CD14-positive monocyte (primary cell): ENCODE data around the gene CCDC197. TPM values are rescaled to one million over a fixed set of nuclear protein-coding genes. Genes with fewer than 3 reads are reported as not detected.

ENCODE experiments used
- DNase-seq, 3 donors: peaks; one replicate each; pipeline ENCODE4 v3.0.0-alpha.2; 2011 to 2022
- H2AFZ ChIP-seq: 2 replicates; pipeline ENCODE4 v1.6.0; 2012; ENCODE audit warnings: mild to moderate bottlenecking, low read depth, low read length, inconsistent platforms; ENCODE audit not compliant: insufficient read depth, poor library complexity, severe bottlenecking
- H3K27ac ChIP-seq, 2 donors: 1 replicate in 1 of 2; 2 replicates in 1 of 2; pipeline ENCODE4 v1.5.1; 2012 to 2013; ENCODE audit warnings: low read length in 2 of 2, control low read depth in 1 of 2, inconsistent platforms in 1 of 2, low read depth in 1 of 2, mild to moderate bottlenecking in 1 of 2
- H3K27me3 ChIP-seq, 2 donors: one replicate each; pipeline versions ENCODE4 v1.6.0 to v1.6.1; 2011 to 2013; ENCODE audit warnings: low read length in 2 of 2; ENCODE audit not compliant: control insufficient read depth in 2 of 2, insufficient read depth in 2 of 2
- H3K36me3 ChIP-seq, 2 donors: replicated peaks in 1 of 2; 1 replicate in 1 of 2; 2 replicates in 1 of 2; pipeline versions ENCODE4 v1.5.1 to v1.6.1; 2012 to 2013; ENCODE audit warnings: low read length in 2 of 2, control low read depth in 1 of 2, inconsistent platforms in 1 of 2, mild to moderate bottlenecking in 1 of 2; ENCODE audit not compliant: insufficient read depth in 2 of 2, control insufficient read depth in 1 of 2
- H3K4me1 ChIP-seq, 2 donors: 1 replicate in 1 of 2; 2 replicates in 1 of 2; pipeline versions ENCODE4 v1.5.1 to v1.6.1; 2012 to 2013; ENCODE audit warnings: low read length in 2 of 2, control low read depth in 1 of 2, inconsistent platforms in 1 of 2, mild to moderate bottlenecking in 1 of 2, moderate library complexity in 1 of 2; ENCODE audit not compliant: insufficient read depth in 2 of 2, control insufficient read depth in 1 of 2
- H3K4me2 ChIP-seq: replicated peaks from 2 replicates; pipeline ENCODE3; 2012; ENCODE audit warnings: low read length, moderate library complexity, mild to moderate bottlenecking; ENCODE audit not compliant: poor library complexity, severe bottlenecking; ENCODE audit errors: extremely low read depth
- H3K4me3 ChIP-seq, 3 experiments: fragments of 200-600 bp in 1 of 3; sonication (generic) in 1 of 3; replicated peaks in 1 of 3; 1 replicate in 2 of 3; 2 replicates in 1 of 3; pipeline ENCODE4 v1.5.1; 2011 to 2013; ENCODE audit warnings: low read length in 3 of 3, mild to moderate bottlenecking in 3 of 3, control low read depth in 2 of 3, low read depth in 2 of 3, inconsistent platforms in 1 of 3, moderate library complexity in 1 of 3
- H3K79me2 ChIP-seq: 2 replicates; pipeline ENCODE4 v1.6.0; 2012; ENCODE audit warnings: mild to moderate bottlenecking, control low read depth, inconsistent platforms, low read length, moderate library complexity; ENCODE audit not compliant: insufficient read depth
- H3K9ac ChIP-seq: 2 replicates; pipeline ENCODE4 v1.6.0; 2017; ENCODE audit warnings: low read length, mild to moderate bottlenecking; ENCODE audit not compliant: insufficient read depth, poor library complexity, severe bottlenecking
- H3K9me3 ChIP-seq, 2 donors: replicated peaks in 1 of 2; 1 replicate in 1 of 2; 2 replicates in 1 of 2; pipeline versions ENCODE4 v1.5.1 to v1.6.1; 2012 to 2013; ENCODE audit warnings: low read length in 2 of 2, control low read depth in 1 of 2; ENCODE audit not compliant: control insufficient read depth in 1 of 2, insufficient read depth in 1 of 2
- H4K20me1 ChIP-seq: 2 replicates; pipeline ENCODE4 v1.6.0; 2012; ENCODE audit warnings: mild to moderate bottlenecking, low read length, control low read depth, moderate library complexity; ENCODE audit not compliant: insufficient read depth
- H3K27ac Mint-ChIP-seq, 7 donors: one replicate each; pipeline ENCODE4 v1.8.0; 2020; ENCODE audit warnings: mild to moderate bottlenecking in 7 of 7, mixed read lengths in 7 of 7, moderate library complexity in 6 of 7, inconsistent platforms in 2 of 7
- H3K27me3 Mint-ChIP-seq, 3 donors: one replicate each; pipeline ENCODE4 v1.8.0; 2021 to 2022; ENCODE audit warnings: low read depth in 3 of 3, mild to moderate bottlenecking in 3 of 3, mixed read lengths in 3 of 3, moderate library complexity in 3 of 3, inconsistent platforms in 1 of 3
- H3K36me3 Mint-ChIP-seq, 2 donors: one replicate each; pipeline ENCODE4 v1.8.0; 2020; ENCODE audit warnings: mixed read lengths in 2 of 2, inconsistent platforms in 1 of 2, mild to moderate bottlenecking in 1 of 2
- H3K4me1 Mint-ChIP-seq: one replicate; pipeline ENCODE4 v1.8.0; 2020; ENCODE audit warnings: mild to moderate bottlenecking, mixed read lengths
- H3K4me3 Mint-ChIP-seq, 2 donors: one replicate each; pipeline ENCODE4 v1.8.0; 2020; ENCODE audit warnings: mild to moderate bottlenecking in 2 of 2, mixed read lengths in 2 of 2, moderate library complexity in 1 of 2
- H3K9me3 Mint-ChIP-seq, 7 donors: one replicate each; pipeline ENCODE4 v1.8.0; 2020 to 2022; ENCODE audit warnings: mixed read lengths in 7 of 7, mild to moderate bottlenecking in 6 of 7, moderate library complexity in 6 of 7, inconsistent platforms in 2 of 7
- WGBS: methylation state at CpG from one replicate; pipeline ENCODE4 v1.1.5; 2013; ENCODE audit warnings: missing lambda C conversion rate; ENCODE audit not compliant: insufficient coverage; 5-methylcytosine and 5-hydroxymethylcytosine counted together
- intact Hi-C, 2 donors: fragments of 100-400 bp; cut with micrococcal nuclease; formaldehyde crosslinking; loops; one replicate each; pipeline versions ENCODE4 v1.15.0 to v1.15.1; 2023
- polyA plus RNA-seq, 3 donors: library from polyadenylated mRNA; depleted of rRNA in 1 of 3; unstranded in 2 of 3; stranded (reverse) in 1 of 3; fragments of 300-500 nt in 2 of 3; fragments of >200 nt in 1 of 3; fragmentation: Illumina TruSeq in 2 of 3; gene quantifications; 1 replicate in 2 of 3; 2 replicates in 1 of 3; pipeline ENCODE4 v1.2.3, GENCODE V29; 2012 to 2021
- TF ChIP-seq, protein P1 (sequence below): fragments of 200-600 bp; IDR thresholded peaks from one replicate; pipeline ENCODE4 v1.8.0; 2022; ENCODE audit warnings: antibody characterized with exemption, mild to moderate bottlenecking

Gene CCDC197
- polyA plus RNA-seq, 3 donors, result not detected

DNA sequence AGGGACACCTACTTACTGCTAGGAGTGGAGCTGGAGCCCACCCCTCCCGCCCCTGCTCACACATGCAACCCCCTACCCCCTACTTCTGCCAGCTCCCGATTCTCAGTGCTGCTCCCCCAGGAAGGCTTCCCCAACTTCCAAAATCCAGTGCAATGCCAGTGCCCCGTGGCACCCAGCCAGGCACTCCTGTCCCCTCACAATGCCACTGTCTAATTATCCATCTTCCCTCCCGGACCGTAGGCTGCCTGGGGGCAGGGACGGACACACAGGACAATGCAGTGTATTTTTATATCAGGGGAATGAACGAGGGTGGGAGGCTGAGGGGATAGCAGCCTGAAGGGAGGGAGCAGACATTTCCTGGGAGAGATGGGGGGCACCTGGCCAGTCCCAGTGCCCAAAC, 41.4 kb downstream of the CCDC197 start:
- no peak overlapping the region for H3K27ac Mint-ChIP-seq
- intact Hi-C loops, result loop anchor here (5.0 to 10.0 kb wide), 3 partner anchors 99 to 144 kb away; partner anchors contain the start of gene PPP4R4 (in 1 of the 2)

DNA sequence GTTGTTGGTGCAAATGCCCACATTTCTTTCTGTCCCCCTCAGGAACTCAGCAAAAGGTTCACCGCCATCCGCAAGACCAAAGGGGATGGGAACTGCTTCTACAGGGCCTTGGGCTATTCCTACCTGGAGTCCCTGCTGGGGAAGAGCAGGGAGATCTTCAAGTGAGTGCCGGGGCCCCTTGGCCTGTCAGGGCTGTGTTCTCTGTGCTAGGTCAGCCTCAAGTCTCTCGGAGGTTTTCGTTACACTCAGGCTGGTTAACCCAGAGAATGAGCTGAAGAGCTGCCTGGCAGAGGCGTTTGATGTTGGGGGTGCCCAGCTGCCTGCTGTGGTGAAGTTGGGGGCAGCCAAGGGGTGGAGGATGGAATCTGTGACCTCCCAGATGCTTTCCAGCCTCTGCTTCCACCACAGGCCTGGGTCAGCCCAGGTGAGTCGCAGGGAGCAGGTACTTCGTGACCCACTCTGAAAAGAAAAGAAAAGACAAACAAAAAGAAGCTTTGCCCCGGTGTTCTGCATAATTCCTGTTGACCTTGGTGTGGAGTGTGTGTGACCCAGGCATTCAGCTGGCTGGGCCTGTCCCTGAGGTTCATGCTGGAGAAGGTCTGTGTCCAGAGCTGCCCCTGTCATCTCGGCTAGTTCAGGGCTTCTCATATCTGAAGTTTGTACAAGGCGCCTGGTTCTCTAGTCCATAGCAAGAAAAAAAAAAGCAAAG, 42.0 kb downstream of the CCDC197 start:
- Histone ChIP-seq H3K79me2 (no peaks in the 10 kb centered on the region), H4K20me1 (no peaks in the 10 kb centered on the region), H3K27ac (no peak overlapping the region), H3K4me3 (no peak overlapping the region), H3K9me3 (no peaks in the 10 kb centered on the region), H3K36me3 (peaks cover 0 to 5% of the 10 kb centered on the region in 2 donors), H3K4me1 (no peaks in the 10 kb centered on the region), H3K9ac (no peak overlapping the region), H3K27me3 (no peaks in the 10 kb centered on the region), H3K4me2 (no peak overlapping the region), H2AFZ (no peak overlapping the region)
- intact Hi-C loops, result loop anchor here (5.0 to 10.0 kb wide), 3 partner anchors 98 to 143 kb away; partner anchors contain the start of gene PPP4R4 (in 1 of the 2)
- H3K4me1 Mint-ChIP-seq, result no peaks in the 10 kb centered on the region
- H3K4me3 Mint-ChIP-seq, result no peak overlapping the region
- no peak for DNase-seq
- H3K27me3 Mint-ChIP-seq, result peaks cover 0 to 2% (median 1%) of the 10 kb centered on the region in 3 donors
- 97% methylated on average over 10 of the region's 11 CpGs for WGBS
- peaks cover 0 to 1% (median 0%) of the 10 kb centered on the region in 7 donors for H3K9me3 Mint-ChIP-seq
- H3K36me3 Mint-ChIP-seq, result peaks cover 7 to 8% of the 10 kb centered on the region in 2 donors
- H3K27ac Mint-ChIP-seq, result no peak overlapping the region
- TF ChIP-seq, protein P1, sequence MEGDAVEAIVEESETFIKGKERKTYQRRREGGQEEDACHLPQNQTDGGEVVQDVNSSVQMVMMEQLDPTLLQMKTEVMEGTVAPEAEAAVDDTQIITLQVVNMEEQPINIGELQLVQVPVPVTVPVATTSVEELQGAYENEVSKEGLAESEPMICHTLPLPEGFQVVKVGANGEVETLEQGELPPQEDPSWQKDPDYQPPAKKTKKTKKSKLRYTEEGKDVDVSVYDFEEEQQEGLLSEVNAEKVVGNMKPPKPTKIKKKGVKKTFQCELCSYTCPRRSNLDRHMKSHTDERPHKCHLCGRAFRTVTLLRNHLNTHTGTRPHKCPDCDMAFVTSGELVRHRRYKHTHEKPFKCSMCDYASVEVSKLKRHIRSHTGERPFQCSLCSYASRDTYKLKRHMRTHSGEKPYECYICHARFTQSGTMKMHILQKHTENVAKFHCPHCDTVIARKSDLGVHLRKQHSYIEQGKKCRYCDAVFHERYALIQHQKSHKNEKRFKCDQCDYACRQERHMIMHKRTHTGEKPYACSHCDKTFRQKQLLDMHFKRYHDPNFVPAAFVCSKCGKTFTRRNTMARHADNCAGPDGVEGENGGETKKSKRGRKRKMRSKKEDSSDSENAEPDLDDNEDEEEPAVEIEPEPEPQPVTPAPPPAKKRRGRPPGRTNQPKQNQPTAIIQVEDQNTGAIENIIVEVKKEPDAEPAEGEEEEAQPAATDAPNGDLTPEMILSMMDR, result no peak

More for the DNA sequence above, 41.4 kb downstream of the CCDC197 start:
- Histone ChIP-seq H2AFZ (no peak overlapping the region), H3K4me3 (no peak overlapping the region), H3K36me3 (no peaks in the 10 kb centered on the region), H3K27ac (no peak overlapping the region), H3K4me2 (no peak overlapping the region), H3K9ac (no peak overlapping the region), H3K9me3 (no peaks in the 10 kb centered on the region), H4K20me1 (no peaks in the 10 kb centered on the region), H3K4me1 (no peaks in the 10 kb centered on the region), H3K27me3 (no peaks in the 10 kb centered on the region), H3K79me2 (no peaks in the 10 kb centered on the region)
- Mint-ChIP-seq H3K4me1 (no peaks in the 10 kb centered on the region), H3K36me3 (peaks cover 1 to 2% of the 10 kb centered on the region in 2 donors), H3K27me3 (peaks cover 0 to 2% (median 1%) of the 10 kb centered on the region in 3 donors), H3K4me3 (no peak overlapping the region), H3K9me3 (peaks cover 0 to 1% (median 0%) of the 10 kb centered on the region in 7 donors)
- DNase-seq, result no peak
- TF ChIP-seq, protein P1, result no peak
- 83% methylated on average over 1 of the region's 7 CpGs for WGBS
